Activated naive CD8-positive, alpha-beta T cell (primary cell): ENCODE measurements around the gene ISLR2.

Source experiments
- H3K27ac Mint-ChIP-seq: one replicate; pipeline ENCODE4 v1.8.0; 2021; ENCODE audit warnings: mixed read lengths
- H3K27me3 Mint-ChIP-seq: one replicate; pipeline ENCODE4 v1.8.0; 2021; ENCODE audit warnings: mixed read lengths
- H3K36me3 Mint-ChIP-seq: one replicate; pipeline ENCODE4 v1.8.0; 2021; ENCODE audit warnings: mixed read lengths
- H3K4me1 Mint-ChIP-seq: one replicate; pipeline ENCODE4 v1.8.0; 2021; ENCODE audit warnings: low read depth, mixed read lengths
- H3K4me3 Mint-ChIP-seq: one replicate; pipeline ENCODE4 v1.8.0; 2021; ENCODE audit warnings: mild to moderate bottlenecking, mixed read lengths
- H3K9me3 Mint-ChIP-seq: one replicate; pipeline ENCODE4 v1.8.0; 2021; ENCODE audit warnings: low read depth, mixed read lengths

Gene ISLR2

DNA sequence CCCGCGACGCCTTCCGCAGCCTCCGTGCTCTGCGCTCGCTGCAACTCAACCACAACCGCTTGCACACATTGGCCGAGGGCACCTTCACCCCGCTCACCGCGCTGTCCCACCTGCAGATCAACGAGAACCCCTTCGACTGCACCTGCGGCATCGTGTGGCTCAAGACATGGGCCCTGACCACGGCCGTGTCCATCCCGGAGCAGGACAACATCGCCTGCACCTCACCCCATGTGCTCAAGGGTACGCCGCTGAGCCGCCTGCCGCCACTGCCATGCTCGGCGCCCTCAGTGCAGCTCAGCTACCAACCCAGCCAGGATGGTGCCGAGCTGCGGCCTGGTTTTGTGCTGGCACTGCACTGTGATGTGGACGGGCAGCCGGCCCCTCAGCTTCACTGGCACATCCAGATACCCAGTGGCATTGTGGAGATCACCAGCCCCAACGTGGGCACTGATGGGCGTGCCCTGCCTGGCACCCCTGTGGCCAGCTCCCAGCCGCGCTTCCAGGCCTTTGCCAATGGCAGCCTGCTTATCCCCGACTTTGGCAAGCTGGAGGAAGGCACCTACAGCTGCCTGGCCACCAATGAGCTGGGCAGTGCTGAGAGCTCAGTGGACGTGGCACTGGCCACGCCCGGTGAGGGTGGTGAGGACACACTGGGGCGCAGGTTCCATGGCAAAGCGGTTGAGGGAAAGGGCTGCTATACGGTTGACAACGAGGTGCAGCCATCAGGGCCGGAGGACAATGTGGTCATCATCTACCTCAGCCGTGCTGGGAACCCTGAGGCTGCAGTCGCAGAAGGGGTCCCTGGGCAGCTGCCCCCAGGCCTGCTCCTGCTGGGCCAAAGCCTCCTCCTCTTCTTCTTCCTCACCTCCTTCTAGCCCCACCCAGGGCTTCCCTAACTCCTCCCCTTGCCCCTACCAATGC, 45.1 kb downstream of the ISLR2 start:
- H3K4me3 Mint-ChIP-seq: no peak overlapping the region
- H3K27ac Mint-ChIP-seq: no peak overlapping the region
- H3K27me3 Mint-ChIP-seq: no peaks in the 10 kb centered on the region
- H3K4me1 Mint-ChIP-seq: no peaks in the 10 kb centered on the region
- H3K9me3 Mint-ChIP-seq: no peaks in the 10 kb centered on the region
- no peaks in the 10 kb centered on the region for H3K36me3 Mint-ChIP-seq

DNA sequence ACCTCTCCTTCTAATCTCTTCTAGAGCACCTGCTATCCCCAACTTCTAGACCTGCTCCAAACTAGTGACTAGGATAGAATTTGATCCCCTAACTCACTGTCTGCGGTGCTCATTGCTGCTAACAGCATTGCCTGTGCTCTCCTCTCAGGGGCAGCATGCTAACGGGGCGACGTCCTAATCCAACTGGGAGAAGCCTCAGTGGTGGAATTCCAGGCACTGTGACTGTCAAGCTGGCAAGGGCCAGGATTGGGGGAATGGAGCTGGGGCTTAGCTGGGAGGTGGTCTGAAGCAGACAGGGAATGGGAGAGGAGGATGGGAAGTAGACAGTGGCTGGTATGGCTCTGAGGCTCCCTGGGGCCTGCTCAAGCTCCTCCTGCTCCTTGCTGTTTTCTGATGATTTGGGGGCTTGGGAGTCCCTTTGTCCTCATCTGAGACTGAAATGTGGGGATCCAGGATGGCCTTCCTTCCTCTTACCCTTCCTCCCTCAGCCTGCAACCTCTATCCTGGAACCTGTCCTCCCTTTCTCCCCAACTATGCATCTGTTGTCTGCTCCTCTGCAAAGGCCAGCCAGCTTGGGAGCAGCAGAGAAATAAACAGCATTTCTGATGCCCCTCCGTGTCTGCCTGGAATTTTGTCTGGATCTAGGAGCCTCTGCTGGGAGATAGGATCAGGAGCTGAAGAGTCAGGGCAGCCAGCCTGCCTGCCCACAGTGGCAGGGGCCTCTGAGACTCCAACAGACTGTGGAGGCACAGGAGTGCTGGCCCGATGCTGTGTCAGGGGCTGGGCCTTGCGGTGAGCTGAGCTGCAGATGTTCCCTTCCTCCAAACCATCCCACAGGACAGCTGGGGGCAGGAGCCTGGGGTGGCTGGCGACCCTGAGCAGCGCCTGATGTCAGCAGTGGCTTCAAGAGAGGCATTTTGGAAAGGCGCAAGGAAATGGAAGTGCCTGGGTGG, 46.2 kb downstream of the ISLR2 start:
- no peak overlapping the region for H3K27ac Mint-ChIP-seq

DNA sequence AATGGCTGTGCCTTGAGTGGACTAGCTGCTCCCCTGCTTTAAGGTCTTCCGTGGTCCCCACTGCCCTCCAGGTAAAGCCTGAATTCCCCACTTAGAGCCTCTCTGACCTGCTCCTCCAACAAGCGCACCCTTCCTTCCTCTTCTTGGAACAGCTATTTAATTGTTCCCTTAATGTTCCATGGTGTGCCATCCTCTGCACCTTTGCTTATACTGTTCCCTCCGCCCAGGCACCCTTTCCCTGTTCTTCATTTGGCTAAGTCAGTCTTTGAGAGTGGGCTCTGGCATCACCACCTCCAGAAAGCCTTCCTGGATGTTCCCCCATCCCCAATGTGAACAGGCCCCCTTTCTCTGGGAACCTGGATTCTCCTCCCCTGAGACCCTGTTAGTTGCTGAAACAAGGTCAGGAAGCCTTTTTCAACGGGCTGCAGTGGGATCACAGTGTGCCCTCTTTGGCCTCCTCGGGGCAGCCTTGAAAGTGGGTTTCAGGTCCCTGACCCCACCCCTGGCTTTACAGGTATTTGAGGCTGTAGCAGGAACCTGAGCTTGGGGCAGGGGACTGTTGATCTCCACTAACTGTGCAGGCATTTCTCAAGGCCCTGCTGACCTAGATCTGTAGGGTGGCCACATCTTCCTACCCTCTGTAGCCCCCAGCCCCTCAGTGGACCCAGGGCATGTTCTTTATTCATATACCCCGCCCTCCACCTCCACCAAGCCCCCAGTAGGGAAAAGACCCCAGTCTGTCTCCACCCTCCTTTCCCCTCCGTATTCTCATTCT, 48.1 kb downstream of the ISLR2 start:
- Mint-ChIP-seq H3K4me3 (no peak overlapping the region), H3K27ac (no peak overlapping the region), H3K9me3 (no peaks in the 10 kb centered on the region), H3K36me3 (no peaks in the 10 kb centered on the region), H3K4me1 (no peaks in the 10 kb centered on the region), H3K27me3 (no peaks in the 10 kb centered on the region)

More for the DNA sequence above, 46.2 kb downstream of the ISLR2 start:
- no peaks in the 10 kb centered on the region for H3K9me3 Mint-ChIP-seq
- H3K27me3 Mint-ChIP-seq: no peaks in the 10 kb centered on the region
- H3K4me1 Mint-ChIP-seq: no peaks in the 10 kb centered on the region
- H3K4me3 Mint-ChIP-seq: no peak overlapping the region
- no peaks in the 10 kb centered on the region for H3K36me3 Mint-ChIP-seq

DNA sequence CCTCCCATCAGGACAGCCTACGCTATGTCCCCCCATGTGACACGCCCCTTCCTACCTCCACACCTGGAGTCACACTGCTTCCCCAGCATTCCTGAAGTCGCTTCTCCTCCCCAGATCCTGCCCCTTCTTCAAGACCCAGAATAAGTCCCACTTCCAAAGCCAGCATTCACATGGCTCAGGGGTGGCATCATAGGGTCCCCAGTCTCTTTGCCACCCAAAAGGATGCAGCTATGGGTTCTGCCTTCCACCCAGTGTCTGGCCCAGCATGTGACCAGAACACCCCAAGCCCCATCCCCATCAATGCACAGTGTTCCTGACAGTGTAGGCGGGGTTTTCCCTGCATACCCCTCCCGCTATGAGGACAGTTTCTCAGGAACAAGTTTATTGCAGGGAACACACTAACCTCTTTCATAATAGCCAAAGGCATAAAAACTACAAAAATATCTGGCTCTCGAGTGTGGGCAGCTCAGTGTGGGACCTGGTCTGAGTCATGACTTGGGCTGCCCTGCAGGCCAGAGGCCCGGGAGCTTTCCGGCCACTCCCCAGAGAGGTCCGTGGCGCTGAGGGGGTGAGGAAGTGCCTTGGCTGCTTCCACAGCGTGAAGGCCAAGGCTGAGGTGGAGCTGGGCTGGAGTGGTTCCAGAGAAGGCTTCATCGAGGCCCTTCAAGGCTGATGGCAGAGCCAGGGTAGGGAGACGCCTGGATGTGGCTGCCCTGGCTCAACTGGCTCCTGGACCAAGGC, 48.9 kb downstream of the ISLR2 start:
- Mint-ChIP-seq H3K27ac (no peak overlapping the region), H3K4me3 (no peak overlapping the region), H3K27me3 (no peaks in the 10 kb centered on the region), H3K9me3 (no peaks in the 10 kb centered on the region), H3K36me3 (no peaks in the 10 kb centered on the region), H3K4me1 (no peaks in the 10 kb centered on the region)

DNA sequence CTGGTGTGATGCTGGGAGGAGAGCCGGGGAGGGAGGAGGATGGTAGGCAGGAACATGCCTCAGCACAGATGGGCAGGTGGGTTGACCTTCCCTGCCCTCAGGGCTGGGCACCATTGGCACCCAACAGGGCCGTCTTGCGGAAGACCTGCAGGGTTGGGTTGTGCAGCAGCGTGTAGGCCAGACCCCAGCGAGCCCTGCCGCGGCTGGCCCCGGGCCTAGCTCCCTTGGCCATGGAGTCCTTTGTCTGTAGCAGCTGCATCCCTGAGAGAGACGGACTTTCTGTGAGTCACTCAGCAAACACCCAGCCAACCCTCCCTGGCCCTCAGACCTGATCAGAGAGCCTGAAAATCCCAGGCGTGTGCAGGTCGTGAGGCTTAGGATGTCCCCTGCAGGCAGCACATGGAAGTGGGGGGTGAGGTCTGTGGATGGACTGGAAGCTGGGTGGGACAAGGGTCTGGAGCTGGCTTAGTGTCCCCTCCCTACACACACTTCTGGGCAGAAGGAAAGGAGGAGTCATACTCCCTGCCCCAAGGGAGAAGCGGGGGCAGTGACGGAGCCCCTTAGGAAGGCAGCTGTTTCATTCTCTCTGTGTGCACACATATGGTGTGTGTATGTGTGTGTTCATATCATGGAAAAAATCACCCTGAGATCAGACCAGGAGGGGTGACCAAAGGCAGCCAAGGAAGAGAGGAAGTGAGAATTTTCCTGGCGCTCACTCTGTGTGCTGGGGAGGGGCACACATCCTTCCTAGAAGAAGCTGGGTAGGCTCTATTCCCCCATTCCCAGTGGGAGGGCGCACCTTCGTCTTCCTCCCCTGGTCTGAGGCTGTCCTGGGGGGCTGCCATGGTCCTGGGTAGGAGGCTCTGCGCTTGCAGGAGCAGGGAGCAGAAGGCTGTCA, 49.8 kb downstream of the ISLR2 start:
- Mint-ChIP-seq H3K4me1 (no peaks in the 10 kb centered on the region), H3K27ac (no peak overlapping the region), H3K36me3 (no peaks in the 10 kb centered on the region), H3K27me3 (no peaks in the 10 kb centered on the region), H3K4me3 (no peak overlapping the region), H3K9me3 (no peaks in the 10 kb centered on the region)

DNA sequence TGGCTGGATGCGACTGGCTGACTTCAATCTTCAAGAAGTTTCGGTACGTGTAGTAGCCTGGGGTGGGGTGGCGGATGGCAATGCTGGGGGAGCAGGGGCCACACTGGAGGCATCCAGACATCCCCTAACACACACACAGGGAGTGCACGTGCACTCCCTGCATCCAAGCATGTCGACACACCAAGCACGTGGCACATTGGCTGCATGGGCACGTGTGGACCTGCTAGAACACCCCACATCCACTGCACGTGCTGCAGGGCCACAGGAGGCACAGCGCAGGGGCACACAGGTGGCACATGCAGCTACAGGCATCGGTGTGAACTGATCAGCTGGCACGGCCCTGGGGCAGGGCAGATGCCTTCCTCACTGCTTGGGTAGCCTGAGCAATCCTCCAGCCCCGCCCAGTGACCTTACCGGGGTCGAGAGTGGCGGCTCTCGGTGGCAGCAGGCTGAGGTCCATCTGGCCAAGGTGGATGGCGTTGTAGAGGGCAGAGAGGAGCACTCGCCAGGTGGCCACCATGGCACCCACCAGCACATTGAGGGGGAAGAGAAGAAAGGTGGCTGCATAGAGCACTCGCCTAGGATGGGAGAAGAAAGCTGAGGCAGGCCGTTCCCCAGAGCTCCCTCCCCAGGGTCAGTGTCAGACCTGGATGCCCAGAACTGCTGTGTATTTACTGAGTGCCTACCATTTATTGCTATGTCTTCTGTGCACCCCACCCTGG, 50.7 kb downstream of the ISLR2 start:
- H3K9me3 Mint-ChIP-seq: no peaks in the 10 kb centered on the region
- no peaks in the 10 kb centered on the region for H3K27me3 Mint-ChIP-seq
- no peak overlapping the region for H3K4me3 Mint-ChIP-seq
- H3K36me3 Mint-ChIP-seq: no peaks in the 10 kb centered on the region
- no peak overlapping the region for H3K27ac Mint-ChIP-seq
- H3K4me1 Mint-ChIP-seq: no peaks in the 10 kb centered on the region

DNA sequence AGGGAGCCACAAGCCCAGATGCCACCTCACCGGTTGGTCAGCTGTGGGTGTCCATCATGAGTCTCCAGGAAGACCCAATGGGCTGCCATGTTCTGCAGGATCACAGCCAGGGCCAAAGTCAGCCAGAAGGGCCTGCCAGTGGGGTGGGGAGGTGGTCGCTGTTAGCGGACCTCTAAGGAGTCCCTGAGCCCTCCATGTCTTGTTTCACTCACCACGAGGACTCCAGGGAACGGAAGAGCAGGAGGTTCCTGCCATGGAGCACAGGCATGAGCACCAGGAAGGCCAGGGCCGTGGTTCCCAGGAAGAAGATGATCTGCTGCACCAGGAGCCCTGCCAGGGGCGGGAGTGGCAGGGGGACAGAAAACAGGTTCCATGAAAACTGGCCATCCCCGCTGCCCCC, 51.7 kb downstream of the ISLR2 start:
- Mint-ChIP-seq H3K4me3 (no peak overlapping the region), H3K4me1 (no peaks in the 10 kb centered on the region), H3K9me3 (no peaks in the 10 kb centered on the region), H3K36me3 (no peaks in the 10 kb centered on the region), H3K27me3 (no peaks in the 10 kb centered on the region), H3K27ac (no peak overlapping the region)

DNA sequence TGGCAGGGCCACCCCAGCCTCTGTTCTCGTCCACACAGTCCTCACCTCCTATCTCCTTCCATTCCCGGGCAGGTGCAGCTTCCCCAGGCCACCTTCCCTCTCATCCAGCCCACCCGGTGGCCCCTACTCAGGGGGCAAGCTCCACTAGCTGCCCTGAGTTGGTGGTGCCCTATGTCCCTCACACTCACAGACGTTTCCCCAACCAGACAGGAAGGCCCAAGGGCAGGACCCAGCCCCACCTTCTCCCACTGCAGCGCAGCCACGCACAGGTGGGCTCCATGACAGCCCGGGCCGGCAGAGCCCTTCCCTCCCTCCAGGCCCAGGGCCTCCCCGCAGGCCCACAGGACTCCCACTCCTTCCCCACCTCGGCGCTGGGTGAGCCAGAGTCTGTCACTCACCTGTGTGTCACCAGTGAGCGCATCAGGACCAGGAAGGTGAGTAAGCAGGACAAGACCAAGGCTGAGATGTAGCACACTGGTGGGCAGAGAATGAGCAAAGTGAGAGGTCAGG, 54.3 kb downstream of the ISLR2 start:
- no peaks in the 10 kb centered on the region for H3K4me1 Mint-ChIP-seq
- no peaks in the 10 kb centered on the region for H3K27me3 Mint-ChIP-seq
- no peaks in the 10 kb centered on the region for H3K9me3 Mint-ChIP-seq
- H3K36me3 Mint-ChIP-seq: no peaks in the 10 kb centered on the region
- H3K4me3 Mint-ChIP-seq: no peak overlapping the region
- no peak overlapping the region for H3K27ac Mint-ChIP-seq

DNA sequence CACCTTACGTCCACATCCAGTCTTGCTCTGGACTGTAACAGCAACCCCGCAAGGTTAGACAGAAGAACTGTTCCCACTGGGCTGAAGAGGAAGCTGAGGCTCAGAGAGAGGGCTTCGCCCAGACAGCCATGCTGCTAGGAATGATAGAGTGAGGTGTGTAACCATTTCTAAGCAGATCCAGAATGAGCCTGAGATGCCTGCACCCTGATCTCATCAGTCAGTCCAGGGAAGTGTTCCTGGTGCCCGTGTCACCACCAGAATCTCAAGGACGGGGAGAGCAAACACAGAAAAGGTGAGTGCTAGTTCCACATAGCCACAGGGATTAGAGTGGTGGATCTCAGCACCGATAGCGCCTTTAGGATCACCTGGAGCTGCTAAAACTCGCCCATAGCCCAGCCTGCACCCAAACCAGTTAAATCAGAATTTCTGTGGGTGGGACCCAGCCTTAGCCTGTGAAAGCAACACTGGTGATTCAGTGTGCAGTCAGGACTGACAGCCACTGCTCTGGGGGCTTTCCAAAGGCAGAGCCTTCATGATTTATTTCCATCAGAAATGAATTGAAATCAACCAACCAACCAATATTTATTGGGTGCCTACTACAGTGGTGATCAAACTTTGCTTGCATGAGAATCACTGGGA, 55.4 kb downstream of the ISLR2 start:
- no peak overlapping the region for H3K27ac Mint-ChIP-seq
- no peaks in the 10 kb centered on the region for H3K36me3 Mint-ChIP-seq

More for the DNA sequence above, 55.4 kb downstream of the ISLR2 start:
- H3K27me3 Mint-ChIP-seq: no peaks in the 10 kb centered on the region
- no peaks in the 10 kb centered on the region for H3K9me3 Mint-ChIP-seq
- no peaks in the 10 kb centered on the region for H3K4me1 Mint-ChIP-seq
- no peak overlapping the region for H3K4me3 Mint-ChIP-seq
